Liver (tissue), 9 donors: ENCODE measurements around the gene ABCA6. TPM values are rescaled to one million over a fixed set of nuclear protein-coding genes. Genes with fewer than 3 reads are reported as not detected.

ENCODE experiments used
- DNase-seq: peaks from one replicate; pipeline ENCODE4 v3.0.0-alpha.2; 2017; ENCODE audit warnings: low spot score
- H3K27ac ChIP-seq, 2 donors: one replicate each; pipeline ENCODE4 v1.7.0; 2013; ENCODE audit warnings: inconsistent platforms in 2 of 2, low read length in 2 of 2, control low read depth in 1 of 2, low read depth in 1 of 2, mild to moderate bottlenecking in 1 of 2
- H3K27me3 ChIP-seq, 4 donors: one replicate each; pipeline versions ENCODE4 v1.6.1 to v1.7.0; 2013; ENCODE audit warnings: low read length in 3 of 4, inconsistent platforms in 1 of 4, mild to moderate bottlenecking in 1 of 4, moderate library complexity in 1 of 4; ENCODE audit not compliant: control insufficient read depth in 4 of 4, insufficient read depth in 4 of 4
- H3K36me3 ChIP-seq, 4 donors: one replicate each; pipeline versions ENCODE4 v1.6.1 to v1.7.0; 2013; ENCODE audit warnings: low read length in 3 of 4, mild to moderate bottlenecking in 3 of 4, low read depth in 1 of 4, moderate library complexity in 1 of 4; ENCODE audit not compliant: control insufficient read depth in 4 of 4, insufficient read depth in 3 of 4
- H3K4me1 ChIP-seq, 4 donors: one replicate each; pipeline versions ENCODE4 v1.6.1 to v1.7.0; 2013; ENCODE audit warnings: low read length in 3 of 4, mild to moderate bottlenecking in 3 of 4, moderate library complexity in 1 of 4; ENCODE audit not compliant: control insufficient read depth in 4 of 4, insufficient read depth in 4 of 4
- H3K4me3 ChIP-seq, 3 donors: one replicate each; pipeline versions ENCODE4 v1.6.1 to v1.7.0; 2013; ENCODE audit warnings: low read length in 3 of 3, control low read depth in 1 of 3, low read depth in 1 of 3, mild to moderate bottlenecking in 1 of 3
- H3K9ac ChIP-seq, 2 donors: one replicate each; pipeline ENCODE4 v1.7.0; 2013; ENCODE audit warnings: low read length in 2 of 2, mild to moderate bottlenecking in 2 of 2, moderate library complexity in 2 of 2, control low read depth in 1 of 2, low read depth in 1 of 2
- H3K9me3 ChIP-seq, 4 donors: one replicate each; pipeline versions ENCODE4 v1.6.1 to v1.7.0; 2013; ENCODE audit warnings: low read length in 3 of 4; ENCODE audit not compliant: control insufficient read depth in 4 of 4
- EGR1 ChIP-seq, 2 donors: IDR thresholded peaks; 2 replicates each; pipeline ENCODE4 v1.6.1; 2016 to 2018; ENCODE audit warnings: antibody characterized with exemption in 2 of 2, low read depth in 2 of 2
- FOXA1 ChIP-seq: IDR thresholded peaks from 2 replicates; pipeline ENCODE4 v1.6.1; 2016; ENCODE audit warnings: antibody characterized with exemption
- FOXA2 ChIP-seq: IDR thresholded peaks from 2 replicates; pipeline ENCODE4 v1.6.1; 2016; ENCODE audit warnings: antibody characterized with exemption
- GABPA ChIP-seq, 2 donors: IDR thresholded peaks in 1 of 2; conservative IDR thresholded peaks in 1 of 2; 2 replicates each; pipeline ENCODE4 v1.6.1; 2016; ENCODE audit warnings: antibody characterized with exemption in 2 of 2, mild to moderate bottlenecking in 1 of 2, moderate library complexity in 1 of 2
- HNF4A ChIP-seq, 2 donors: conservative IDR thresholded peaks; 2 replicates each; pipeline ENCODE4 v1.6.1; 2016; ENCODE audit warnings: antibody characterized with exemption in 2 of 2, mild to moderate bottlenecking in 2 of 2
- HNF4G ChIP-seq: IDR thresholded peaks from 2 replicates; pipeline ENCODE4 v1.6.1; 2016; ENCODE audit warnings: antibody characterized with exemption
- JUND ChIP-seq, 2 donors: IDR thresholded peaks; 2 replicates each; pipeline ENCODE4 v1.6.1; 2016; ENCODE audit warnings: antibody characterized with exemption in 2 of 2
- NR2F2 ChIP-seq: IDR thresholded peaks from 2 replicates; pipeline ENCODE4 v1.6.1; 2016; ENCODE audit warnings: antibody characterized with exemption
- RXRA ChIP-seq, 2 donors: IDR thresholded peaks; 2 replicates each; pipeline ENCODE4 v1.6.1; 2017 to 2018; ENCODE audit warnings: antibody characterized with exemption in 2 of 2, mild to moderate bottlenecking in 1 of 2
- YY1 ChIP-seq: IDR thresholded peaks from 2 replicates; pipeline ENCODE4 v1.6.1; 2016; ENCODE audit warnings: antibody characterized with exemption, mild to moderate bottlenecking
- WGBS: extraction: QIAGEN DNeasy Blood & Tissue Kit; methylation state at CpG from one replicate; pipeline ENCODE4 v1.1.7; 2013; 5-methylcytosine and 5-hydroxymethylcytosine counted together
- polyA plus RNA-seq, 2 donors: library from polyadenylated mRNA; stranded (reverse) in 1 of 2; unstranded in 1 of 2; fragments of 200-250 nt in 1 of 2; fragments of >200 nt in 1 of 2; fragmentation: Nextera tagmentation in 1 of 2; extraction: Ambion mirVana in 1 of 2; gene quantifications; one replicate each; pipeline versions ENCODE4 v1.2.1 to v1.2.3, GENCODE V29; 2013 to 2015
- total RNA-seq, 2 donors: library from RNA; depleted of rRNA; stranded (reverse); fragments of >200 nt; gene quantifications; one replicate each; pipeline ENCODE4 v1.2.3, GENCODE V29; 2014
- TF ChIP-seq, protein P1 (sequence below): IDR thresholded peaks from 2 replicates; pipeline ENCODE4 v1.6.1; 2016; ENCODE audit warnings: antibody characterized with exemption
- TF ChIP-seq, protein P2 (sequence below): IDR thresholded peaks from 2 replicates; pipeline ENCODE4 v1.6.1; 2016; ENCODE audit warnings: antibody characterized with exemption
- TF ChIP-seq, protein P3 (sequence below): IDR thresholded peaks from 2 replicates; pipeline ENCODE4 v1.6.1; 2016; ENCODE audit warnings: antibody characterized with exemption
- TF ChIP-seq, protein P4 (sequence below): IDR thresholded peaks from 2 replicates; pipeline ENCODE4 v1.6.1; 2016; ENCODE audit warnings: antibody characterized with exemption, mild to moderate bottlenecking
- donor health status: healthy.
- donor health status: healthy.
- donor health status: healthy.
- donor health status: healthy.
- donor health status: healthy.

ABCA6 gene
- total and polyA plus RNA-seq, 4 donors: 37.5 to 158 (median 47.5) TPM

DNA sequence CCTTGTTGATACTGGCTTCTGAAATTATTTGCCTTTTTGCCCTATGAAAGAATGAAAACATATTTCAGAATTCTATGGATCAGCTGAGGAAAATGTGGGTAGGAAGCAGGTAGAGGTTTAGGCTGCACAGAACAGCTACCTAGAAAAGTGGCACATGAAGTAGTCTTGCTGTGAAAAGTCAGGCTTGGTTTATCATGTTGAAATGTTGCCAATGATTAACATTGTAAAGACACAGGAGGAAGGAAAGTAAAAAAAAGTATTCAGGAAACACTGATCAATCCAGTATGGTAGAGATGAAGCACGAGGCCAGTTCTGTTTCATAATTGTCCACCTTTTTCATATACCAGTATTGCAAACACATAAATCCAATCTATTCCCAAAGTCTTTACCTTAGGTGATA lies 29.9 kb downstream of the ABCA6 start:
- Histone ChIP-seq H3K4me1 (peaks cover 0 to 3% (median under 1%) of the 10 kb centered on the region in 4 donors), H3K9ac (no peak overlapping the region), H3K9me3 (no peaks in the 10 kb centered on the region), H3K4me3 (no peak overlapping the region), H3K27ac (no peak overlapping the region), H3K27me3 (no peaks in the 10 kb centered on the region), H3K36me3 (peaks cover 6 to 61% (median 32%) of the 10 kb centered on the region in 4 donors)
- TF ChIP-seq, protein P1, sequence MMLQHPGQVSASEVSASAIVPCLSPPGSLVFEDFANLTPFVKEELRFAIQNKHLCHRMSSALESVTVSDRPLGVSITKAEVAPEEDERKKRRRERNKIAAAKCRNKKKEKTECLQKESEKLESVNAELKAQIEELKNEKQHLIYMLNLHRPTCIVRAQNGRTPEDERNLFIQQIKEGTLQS: no peak
- TF ChIP-seq NR2F2 (no peak), HNF4G (no peak), FOXA1 (no peak), YY1 (no peak), RXRA (IDR thresholded peaks at IDR 0.05) (no peak), GABPA (IDR thresholded peaks at IDR 0.05 in 1 of 2, conservative IDR thresholded peaks at IDR 0.05 in 1 of 2) (no peak), FOXA2 (no peak), EGR1 (IDR thresholded peaks at IDR 0.05; ENCODE audit: low read depth in 2 of 2) (no peak)
- TF ChIP-seq, protein P2, sequence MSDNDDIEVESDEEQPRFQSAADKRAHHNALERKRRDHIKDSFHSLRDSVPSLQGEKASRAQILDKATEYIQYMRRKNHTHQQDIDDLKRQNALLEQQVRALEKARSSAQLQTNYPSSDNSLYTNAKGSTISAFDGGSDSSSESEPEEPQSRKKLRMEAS: no peak
- TF ChIP-seq, protein P3, sequence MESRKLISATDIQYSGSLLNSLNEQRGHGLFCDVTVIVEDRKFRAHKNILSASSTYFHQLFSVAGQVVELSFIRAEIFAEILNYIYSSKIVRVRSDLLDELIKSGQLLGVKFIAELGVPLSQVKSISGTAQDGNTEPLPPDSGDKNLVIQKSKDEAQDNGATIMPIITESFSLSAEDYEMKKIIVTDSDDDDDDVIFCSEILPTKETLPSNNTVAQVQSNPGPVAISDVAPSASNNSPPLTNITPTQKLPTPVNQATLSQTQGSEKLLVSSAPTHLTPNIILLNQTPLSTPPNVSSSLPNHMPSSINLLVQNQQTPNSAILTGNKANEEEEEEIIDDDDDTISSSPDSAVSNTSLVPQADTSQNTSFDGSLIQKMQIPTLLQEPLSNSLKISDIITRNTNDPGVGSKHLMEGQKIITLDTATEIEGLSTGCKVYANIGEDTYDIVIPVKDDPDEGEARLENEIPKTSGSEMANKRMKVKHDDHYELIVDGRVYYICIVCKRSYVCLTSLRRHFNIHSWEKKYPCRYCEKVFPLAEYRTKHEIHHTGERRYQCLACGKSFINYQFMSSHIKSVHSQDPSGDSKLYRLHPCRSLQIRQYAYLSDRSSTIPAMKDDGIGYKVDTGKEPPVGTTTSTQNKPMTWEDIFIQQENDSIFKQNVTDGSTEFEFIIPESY: no peak
- TF ChIP-seq, protein P4, sequence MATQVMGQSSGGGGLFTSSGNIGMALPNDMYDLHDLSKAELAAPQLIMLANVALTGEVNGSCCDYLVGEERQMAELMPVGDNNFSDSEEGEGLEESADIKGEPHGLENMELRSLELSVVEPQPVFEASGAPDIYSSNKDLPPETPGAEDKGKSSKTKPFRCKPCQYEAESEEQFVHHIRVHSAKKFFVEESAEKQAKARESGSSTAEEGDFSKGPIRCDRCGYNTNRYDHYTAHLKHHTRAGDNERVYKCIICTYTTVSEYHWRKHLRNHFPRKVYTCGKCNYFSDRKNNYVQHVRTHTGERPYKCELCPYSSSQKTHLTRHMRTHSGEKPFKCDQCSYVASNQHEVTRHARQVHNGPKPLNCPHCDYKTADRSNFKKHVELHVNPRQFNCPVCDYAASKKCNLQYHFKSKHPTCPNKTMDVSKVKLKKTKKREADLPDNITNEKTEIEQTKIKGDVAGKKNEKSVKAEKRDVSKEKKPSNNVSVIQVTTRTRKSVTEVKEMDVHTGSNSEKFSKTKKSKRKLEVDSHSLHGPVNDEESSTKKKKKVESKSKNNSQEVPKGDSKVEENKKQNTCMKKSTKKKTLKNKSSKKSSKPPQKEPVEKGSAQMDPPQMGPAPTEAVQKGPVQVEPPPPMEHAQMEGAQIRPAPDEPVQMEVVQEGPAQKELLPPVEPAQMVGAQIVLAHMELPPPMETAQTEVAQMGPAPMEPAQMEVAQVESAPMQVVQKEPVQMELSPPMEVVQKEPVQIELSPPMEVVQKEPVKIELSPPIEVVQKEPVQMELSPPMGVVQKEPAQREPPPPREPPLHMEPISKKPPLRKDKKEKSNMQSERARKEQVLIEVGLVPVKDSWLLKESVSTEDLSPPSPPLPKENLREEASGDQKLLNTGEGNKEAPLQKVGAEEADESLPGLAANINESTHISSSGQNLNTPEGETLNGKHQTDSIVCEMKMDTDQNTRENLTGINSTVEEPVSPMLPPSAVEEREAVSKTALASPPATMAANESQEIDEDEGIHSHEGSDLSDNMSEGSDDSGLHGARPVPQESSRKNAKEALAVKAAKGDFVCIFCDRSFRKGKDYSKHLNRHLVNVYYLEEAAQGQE: no peak
- no peak for DNase-seq
- WGBS: 64% methylated on average over 1 of the region's 1 CpG

DNA sequence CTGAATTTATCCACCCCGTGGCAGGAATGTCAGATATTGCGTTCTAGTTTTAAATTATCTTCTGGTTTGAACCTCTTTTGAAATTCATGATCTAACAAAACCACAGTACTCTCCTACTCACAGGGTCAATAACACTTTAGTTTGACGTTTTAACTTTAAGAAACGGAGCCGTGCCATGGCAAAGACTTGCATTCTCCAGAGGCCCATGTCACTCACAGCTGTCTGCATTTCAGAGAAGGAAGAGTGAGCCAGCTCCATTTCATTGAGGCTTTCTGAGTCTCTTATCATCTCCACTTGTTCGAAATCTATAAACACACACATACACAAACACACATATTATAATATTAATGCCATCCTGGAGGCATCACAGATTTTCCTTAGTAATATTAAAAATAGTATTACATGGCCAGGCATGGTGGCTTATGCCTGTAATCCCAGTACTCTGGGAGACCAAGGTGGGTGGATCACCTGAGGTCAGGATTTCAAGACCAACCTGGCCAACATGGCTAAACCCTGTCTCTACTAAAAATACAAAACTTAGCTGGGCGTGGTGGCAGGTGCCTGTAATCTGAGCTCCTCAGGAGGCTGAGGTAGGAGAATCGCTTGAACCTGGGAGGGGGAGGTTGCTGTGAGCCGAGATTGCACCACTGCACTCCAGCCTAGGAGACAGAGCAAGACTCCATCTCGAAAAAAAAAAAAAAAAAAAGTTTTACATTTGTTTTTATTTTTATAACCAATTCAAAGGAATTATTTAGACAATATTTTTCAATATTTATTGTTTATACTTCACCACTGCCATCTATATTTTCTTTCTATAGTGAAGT lies 35.6 kb downstream of the ABCA6 start:
- 87% methylated on average over 10 of the region's 10 CpGs for WGBS
- no peaks in the 10 kb centered on the region for H3K27me3 ChIP-seq
- peaks cover 7 to 56% (median 34%) of the 10 kb centered on the region in 4 donors for H3K36me3 ChIP-seq
- H3K4me3 ChIP-seq: no peak overlapping the region
- no peak for TF ChIP-seq NR2F2
- TF ChIP-seq JUND (IDR thresholded peaks at IDR 0.05): no peak
- TF ChIP-seq HNF4G: no peak
- TF ChIP-seq HNF4A (conservative IDR thresholded peaks at IDR 0.05): no peak
- TF ChIP-seq, protein P1: no peak
- no peak overlapping the region for H3K27ac ChIP-seq
- no peak overlapping the region for H3K9ac ChIP-seq
- no peaks in the 10 kb centered on the region for H3K4me1 ChIP-seq
- no peak for DNase-seq
- no peaks in the 10 kb centered on the region for H3K9me3 ChIP-seq
